Measurements from ENCODE around the gene GNAZ. TPM values are rescaled to one million over a fixed set of nuclear protein-coding genes. Genes with fewer than 3 reads are reported as not detected.

Gene GNAZ
- total and polyA plus RNA-seq, 11 donors: 1.1 to 13.9 (median 2.5) TPM

DNA sequence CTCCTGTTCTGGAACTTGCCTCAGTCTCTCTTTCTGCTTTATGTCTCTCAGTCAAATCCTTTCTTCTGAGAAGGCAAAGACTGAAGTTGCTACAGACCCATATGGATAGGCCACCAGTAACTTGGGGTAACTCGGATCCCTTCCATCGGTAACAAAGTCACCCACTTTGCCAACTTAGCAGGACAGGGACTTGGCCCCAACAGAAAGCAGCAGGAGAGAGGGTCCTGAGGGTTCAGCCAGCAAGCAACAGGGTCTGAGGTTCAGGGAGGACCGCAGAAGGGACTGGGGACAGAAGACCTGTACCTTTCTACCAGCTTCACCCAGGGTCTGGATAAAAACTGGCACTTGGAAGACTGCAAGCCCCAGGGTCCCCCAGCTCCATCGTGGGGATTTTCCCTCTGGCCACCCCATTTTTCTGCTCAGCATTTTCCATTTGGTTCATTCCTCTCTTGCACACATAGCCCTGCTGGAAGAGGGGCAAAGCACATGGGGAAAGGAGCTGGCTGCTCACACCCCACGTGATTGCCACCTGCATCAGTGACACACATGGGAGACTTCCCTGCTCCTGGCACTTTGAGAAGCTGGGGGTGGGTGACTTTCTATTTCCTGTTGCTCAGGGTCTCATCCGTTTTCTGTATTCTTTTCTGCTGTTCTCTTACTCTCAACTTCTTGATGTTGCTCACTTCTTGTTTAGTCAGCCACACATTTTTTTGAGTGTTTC, 34.6 kb upstream of the GNAZ start:
- ATAC-seq (no peak), DNase-seq (no peak)
- Histone ChIP-seq H3K27ac (no peak overlapping the region), H3K9me3 (no peaks in the 10 kb centered on the region), H3K36me3 (no peaks in the 10 kb centered on the region), H3K27me3 (peaks cover 0 to 8% (median 0%) of the 10 kb centered on the region in 9 donors), H3K4me3 (no peak overlapping the region), H3K4me1 (peaks cover 0 to 7% (median 0%) of the 10 kb centered on the region in 12 donors)
- intact Hi-C loops (cut with DNase I): loop anchor here in 1 of 10 donors (5.0 kb wide), 1 partner anchor 73 kb away; no protein-coding TSS in a partner anchor
- TF ChIP-seq, protein P1, sequence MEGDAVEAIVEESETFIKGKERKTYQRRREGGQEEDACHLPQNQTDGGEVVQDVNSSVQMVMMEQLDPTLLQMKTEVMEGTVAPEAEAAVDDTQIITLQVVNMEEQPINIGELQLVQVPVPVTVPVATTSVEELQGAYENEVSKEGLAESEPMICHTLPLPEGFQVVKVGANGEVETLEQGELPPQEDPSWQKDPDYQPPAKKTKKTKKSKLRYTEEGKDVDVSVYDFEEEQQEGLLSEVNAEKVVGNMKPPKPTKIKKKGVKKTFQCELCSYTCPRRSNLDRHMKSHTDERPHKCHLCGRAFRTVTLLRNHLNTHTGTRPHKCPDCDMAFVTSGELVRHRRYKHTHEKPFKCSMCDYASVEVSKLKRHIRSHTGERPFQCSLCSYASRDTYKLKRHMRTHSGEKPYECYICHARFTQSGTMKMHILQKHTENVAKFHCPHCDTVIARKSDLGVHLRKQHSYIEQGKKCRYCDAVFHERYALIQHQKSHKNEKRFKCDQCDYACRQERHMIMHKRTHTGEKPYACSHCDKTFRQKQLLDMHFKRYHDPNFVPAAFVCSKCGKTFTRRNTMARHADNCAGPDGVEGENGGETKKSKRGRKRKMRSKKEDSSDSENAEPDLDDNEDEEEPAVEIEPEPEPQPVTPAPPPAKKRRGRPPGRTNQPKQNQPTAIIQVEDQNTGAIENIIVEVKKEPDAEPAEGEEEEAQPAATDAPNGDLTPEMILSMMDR (IDR thresholded peaks at IDR 0.05): no peak
- no peak for TF ChIP-seq POLR2A (IDR thresholded peaks at IDR 0.05)
- WGBS, 4 donors: 76 to 87% (median 82%) methylated on average over 6 of the region's 6 CpGs

GRCh38 chr22:23036684-23037428, 33.5 kb upstream of the GNAZ start:
- H3K27me3 ChIP-seq: peaks cover 0 to 8% (median 0%) of the 10 kb centered on the region in 9 donors
- TF ChIP-seq, protein P1 (IDR thresholded peaks at IDR 0.05): no peak
- TF ChIP-seq POLR2A (IDR thresholded peaks at IDR 0.05): no peak
- 48 to 64% (median 54%) methylated on average over 5 to 6 of the region's 6 CpGs for WGBS, 4 donors
- no peak overlapping the region for H3K4me3 ChIP-seq
- H3K9me3 ChIP-seq: no peaks in the 10 kb centered on the region
- H3K4me1 ChIP-seq: peaks cover 0 to 7% (median 0%) of the 10 kb centered on the region in 12 donors
- peak in 3 of 4 donors; percentile 24 to 71 (median 67) for ATAC-seq
- no peak for DNase-seq
- no peaks in the 10 kb centered on the region for H3K36me3 ChIP-seq
- intact Hi-C loops (cut with DNase I): loop anchor here in 1 of 10 donors (5.0 kb wide), 1 partner anchor 75 kb away; no protein-coding TSS in a partner anchor
- H3K27ac ChIP-seq: no peak overlapping the region

GRCh38 chr22:23037429-23038333, 32.6 kb upstream of the GNAZ start:
- H3K9me3 ChIP-seq: no peaks in the 10 kb centered on the region
- 85 to 87% (median 86%) methylated on average over 8 of the region's 8 CpGs for WGBS, 4 donors
- H3K4me3 ChIP-seq: no peak overlapping the region
- no peaks in the 10 kb centered on the region for H3K36me3 ChIP-seq
- intact Hi-C loops (cut with DNase I): loop anchor here in 1 of 10 donors (5.0 kb wide), 1 partner anchor 75 kb away; no protein-coding TSS in a partner anchor
- DNase-seq (no peak), ATAC-seq (no peak)
- H3K27me3 ChIP-seq: peaks cover 0 to 8% (median 0%) of the 10 kb centered on the region in 9 donors
- no peak overlapping the region for H3K27ac ChIP-seq
- TF ChIP-seq, protein P1 (IDR thresholded peaks at IDR 0.05): no peak
- no peak for TF ChIP-seq POLR2A (IDR thresholded peaks at IDR 0.05)
- H3K4me1 ChIP-seq: peaks cover 0 to 7% (median 0%) of the 10 kb centered on the region in 12 donors
